GM18870 (cell line): ENCODE results near the gene NAGLU.

Experiments
- ATAC-seq: cut with Tn5 transposase; IDR thresholded peaks from one replicate; pipeline ENCODE4 v1.9.1; 2021; ENCODE audit warnings: moderate library complexity; ENCODE audit not compliant: unreplicated experiment

NAGLU gene

GRCh38 chr17:42563143-42563509 lies 27.1 kb downstream of the NAGLU start:
- no peak for ATAC-seq

- no peak for ATAC-seq
These were observed 27.5 kb downstream of the NAGLU start for GRCh38 chr17:42563543-42563942.

- ATAC-seq: no peak
These were observed 27.9 kb downstream of the NAGLU start for GRCh38 chr17:42563950-42564349.

- no peak for ATAC-seq
These were observed 28.9 kb downstream of the NAGLU start for GRCh38 chr17:42564815-42565522.

GRCh38 chr17:42565523-42566214 lies 29.6 kb downstream of the NAGLU start:
- no peak for ATAC-seq

GRCh38 chr17:42566215-42566882 lies 30.3 kb downstream of the NAGLU start:
- no peak for ATAC-seq

- no peak for ATAC-seq
These were observed 31.0 kb downstream of the NAGLU start, which contains the start of gene MLX for GRCh38 chr17:42566883-42567573. TSS of gene MLX (plus strand) at chr17:42567100. CDS start at chr17:42567125, 25 bp downstream.

GRCh38 chr17:42568341-42569111 lies 32.5 kb downstream of the NAGLU start:
- no peak for ATAC-seq

GRCh38 chr17:42571435-42572225 lies 35.6 kb downstream of the NAGLU start:
- no peak for ATAC-seq

GRCh38 chr17:42573095-42573494 lies 37.1 kb downstream of the NAGLU start:
- no peak for ATAC-seq

GRCh38 chr17:42574463-42574862 lies 38.4 kb downstream of the NAGLU start:
- ATAC-seq: no peak

GRCh38 chr17:42577140-42577531 lies 41.1 kb downstream of the NAGLU start:
- no peak for ATAC-seq

GRCh38 chr17:42577532-42578281 lies 41.7 kb downstream of the NAGLU start, which contains the start of gene PSMC3IP:
TSS of gene PSMC3IP (minus strand) at chr17:42577729. CDS start at chr17:42577686, 43 bp downstream.
- peak; percentile 54 for ATAC-seq

GRCh38 chr17:42578282-42578869 lies 42.3 kb downstream of the NAGLU start:
- peak; percentile 51 for ATAC-seq

GRCh38 chr17:42579794-42580551 lies 43.9 kb downstream of the NAGLU start:
- no peak for ATAC-seq

GRCh38 chr17:42581744-42582270 lies 45.8 kb downstream of the NAGLU start:
- ATAC-seq: no peak

GRCh38 chr17:42584880-42585279 lies 48.8 kb downstream of the NAGLU start:
- no peak for ATAC-seq

- ATAC-seq: no peak
These were observed 49.3 kb downstream of the NAGLU start for GRCh38 chr17:42585353-42585752.
